Measurements from ENCODE around the gene TTYH1. TPM values are rescaled to one million over a fixed set of nuclear protein-coding genes. Genes with fewer than 3 reads are reported as not detected.
A peak's percentile ranks its signal among the peaks of the same experiment; 100 is the strongest.
"Not testable (repeated sequence)": the region's sequence is repeated elsewhere in the genome, so short reads cannot be mapped to it uniquely, and the experiment has no call there.

TTYH1 gene
- total RNA-seq = 1 to 10 TPM in 1 of 2 experiments, under 1 TPM in 1; 0.99 to 1.3 TPM

GRCh38 chr19:54415208-54415900 is at the start of gene TTYH1:
Gene TTYH1, plus strand, starts transcription at chr19:54415464. Its CDS starts 89 bp downstream, at chr19:54415553.
- H3K27ac Mint-ChIP-seq = peak within 1 kb of the TSS; percentile 60
- CTCF ChIA-PET = interaction anchor here (0.8 to 2.4 kb wide), 6 partner anchors 10 to 99 kb away, joined by 4 to 8 read pairs (median 4); partner anchors contain the start of gene LENG8

GRCh38 chr19:54365798-54366197 is 49.5 kb upstream of the TTYH1 start:
- ChIA-PET CTCF (interaction anchor here (1.5 to 2.9 kb wide), 2 partner anchors 23 to 25 kb away, joined by 14 to 24 read pairs; no protein-coding TSS in a partner anchor), POLR2A (interaction anchor here (0.6 to 2.0 kb wide), 4 partner anchors 10 to 83 kb away, joined by 3 to 16 read pairs (median 8); partner anchors contain the start of gene LENG8)
- DNase-seq; H3K27me3 Mint-ChIP-seq (ENCODE audit: low read depth); H3K9me3 Mint-ChIP-seq (ENCODE audit: insufficient read depth); ATAC-seq; H3K4me3 Mint-ChIP-seq: not testable (repeated sequence)
- Mint-ChIP-seq H3K36me3 (ENCODE audit: low read depth) (peaks cover 49% of the 10 kb centered on the region), H3K4me1 (ENCODE audit: low read depth) (peaks cover 69% of the 10 kb centered on the region), H3K27ac (peak overlapping the region; percentile 50)

More at GRCh38 chr19:54415208-54415900, at the start of gene TTYH1:
- POLR2A ChIA-PET = no interaction called here
- DNase-seq = peak; percentile 56
- H3K9me3 Mint-ChIP-seq (ENCODE audit: insufficient read depth) = no peaks in the 10 kb centered on the region
- H3K4me3 Mint-ChIP-seq = no peak within 1 kb of the TSS
- ATAC-seq = peak; percentile 35
- peaks cover 36% of the 10 kb centered on the region for H3K27me3 Mint-ChIP-seq (ENCODE audit: low read depth)
- peaks cover 16% of the 10 kb centered on the region for H3K4me1 Mint-ChIP-seq (ENCODE audit: low read depth)
- H3K36me3 Mint-ChIP-seq (ENCODE audit: low read depth) = peaks cover 3% of the 10 kb centered on the region

GRCh38 chr19:54366811-54367210 is 48.5 kb upstream of the TTYH1 start:
- no peak for DNase-seq
- Mint-ChIP-seq H3K36me3 (ENCODE audit: low read depth) (peaks cover 40% of the 10 kb centered on the region), H3K9me3 (ENCODE audit: insufficient read depth) (no peaks in the 10 kb centered on the region), H3K4me1 (ENCODE audit: low read depth) (peaks cover 68% of the 10 kb centered on the region), H3K4me3 (no peak overlapping the region), H3K27ac (no peak overlapping the region), H3K27me3 (ENCODE audit: low read depth) (peaks cover 6% of the 10 kb centered on the region)
- ChIA-PET CTCF (interaction anchor here (6.7 kb wide), 1 partner anchor 23 kb away, joined by 67 read pairs; no protein-coding TSS in a partner anchor), POLR2A (no interaction called here)
- ATAC-seq = no peak

- H3K27ac Mint-ChIP-seq = peak overlapping the region; percentile 86
- ATAC-seq (no peak), DNase-seq (no peak)
- ChIA-PET CTCF (interaction anchor here (0.9 to 6.7 kb wide), 3 partner anchors 14 to 45 kb away, joined by 3 to 67 read pairs (median 3); no protein-coding TSS in a partner anchor), POLR2A (no interaction called here)
- peaks cover 69% of the 10 kb centered on the region for H3K4me1 Mint-ChIP-seq (ENCODE audit: low read depth)
- H3K27me3 Mint-ChIP-seq (ENCODE audit: low read depth) = peaks cover 6% of the 10 kb centered on the region
- peaks cover 21% of the 10 kb centered on the region for H3K36me3 Mint-ChIP-seq (ENCODE audit: low read depth)
- H3K4me3 Mint-ChIP-seq = peak overlapping the region; percentile 79
- no peaks in the 10 kb centered on the region for H3K9me3 Mint-ChIP-seq (ENCODE audit: insufficient read depth)
These were observed 46.1 kb upstream of the TTYH1 start for GRCh38 chr19:54369082-54369687.

- Mint-ChIP-seq H3K27ac (peak overlapping the region; percentile 86), H3K4me1 (ENCODE audit: low read depth) (peaks cover 70% of the 10 kb centered on the region), H3K4me3 (peak overlapping the region; percentile 79), H3K36me3 (ENCODE audit: low read depth) (peaks cover 17% of the 10 kb centered on the region)
- CTCF ChIA-PET = interaction anchor here (0.9 to 6.7 kb wide), 3 partner anchors 15 to 45 kb away, joined by 3 to 67 read pairs (median 3); no protein-coding TSS in a partner anchor
- ATAC-seq = peak; percentile 28
- POLR2A ChIA-PET; H3K9me3 Mint-ChIP-seq (ENCODE audit: insufficient read depth); H3K27me3 Mint-ChIP-seq (ENCODE audit: low read depth); DNase-seq: not testable (repeated sequence)
These were observed 45.4 kb upstream of the TTYH1 start for GRCh38 chr19:54369688-54370433.

GRCh38 chr19:54370434-54370796 is 44.8 kb upstream of the TTYH1 start:
- POLR2A ChIA-PET; H3K9me3 Mint-ChIP-seq (ENCODE audit: insufficient read depth); H3K27me3 Mint-ChIP-seq (ENCODE audit: low read depth): not testable (repeated sequence)
- ATAC-seq (peak; percentile 79), DNase-seq (peak; percentile 84)
- H3K4me3 Mint-ChIP-seq = peak overlapping the region; percentile 79
- CTCF ChIA-PET = interaction anchor here (6.7 kb wide), 1 partner anchor 19 kb away, joined by 67 read pairs; no protein-coding TSS in a partner anchor
- peaks cover 72% of the 10 kb centered on the region for H3K4me1 Mint-ChIP-seq (ENCODE audit: low read depth)
- peaks cover 17% of the 10 kb centered on the region for H3K36me3 Mint-ChIP-seq (ENCODE audit: low read depth)
- peak overlapping the region; percentile 86 for H3K27ac Mint-ChIP-seq

- not testable (repeated sequence) for H3K9me3 Mint-ChIP-seq (ENCODE audit: insufficient read depth); ATAC-seq; DNase-seq; H3K27me3 Mint-ChIP-seq (ENCODE audit: low read depth)
- Mint-ChIP-seq H3K27ac (peak overlapping the region; percentile 65), H3K4me3 (peak overlapping the region; percentile 6), H3K4me1 (ENCODE audit: low read depth) (peaks cover 74% of the 10 kb centered on the region), H3K36me3 (ENCODE audit: low read depth) (peaks cover 13% of the 10 kb centered on the region)
- ChIA-PET CTCF (interaction anchor here (6.7 kb wide), 1 partner anchor 18 kb away, joined by 67 read pairs; no protein-coding TSS in a partner anchor), POLR2A (interaction anchor here (1.6 kb wide), 1 partner anchor 17 kb away, joined by 4 read pairs; no protein-coding TSS in a partner anchor)
These were observed 43.8 kb upstream of the TTYH1 start for GRCh38 chr19:54371453-54371852.

- H3K27ac Mint-ChIP-seq = peak overlapping the region; percentile 90
- no peak for DNase-seq
- ChIA-PET CTCF (interaction anchor here (1.6 to 6.7 kb wide), 3 partner anchors 14 to 17 kb away, joined by 7 to 67 read pairs (median 8); no protein-coding TSS in a partner anchor), POLR2A (interaction anchor here (2.3 kb wide), 1 partner anchor 9 kb away, joined by 12 read pairs; the partner anchor contains the start of gene LAIR1)
- peak overlapping the region; percentile 75 for H3K4me3 Mint-ChIP-seq
- ATAC-seq = no peak
- peaks cover 12% of the 10 kb centered on the region for H3K36me3 Mint-ChIP-seq (ENCODE audit: low read depth)
- no peaks in the 10 kb centered on the region for H3K9me3 Mint-ChIP-seq (ENCODE audit: insufficient read depth)
- H3K27me3 Mint-ChIP-seq (ENCODE audit: low read depth) = peaks cover 2% of the 10 kb centered on the region
- peaks cover 87% of the 10 kb centered on the region for H3K4me1 Mint-ChIP-seq (ENCODE audit: low read depth)
These were observed 41.3 kb upstream of the TTYH1 start for GRCh38 chr19:54373781-54374631.

GRCh38 chr19:54375181-54375938 is 39.9 kb upstream of the TTYH1 start:
- DNase-seq (peak; percentile 37), ATAC-seq (peak; percentile 24)
- ChIA-PET POLR2A (interaction anchor here (1.2 to 2.3 kb wide), 2 partner anchors 10 to 13 kb away, joined by 4 to 12 read pairs; partner anchors contain the start of gene LAIR1), CTCF (interaction anchor here (1.4 to 1.9 kb wide), 3 partner anchors 13 to 15 kb away, joined by 3 to 8 read pairs (median 7); no protein-coding TSS in a partner anchor)
- H3K27me3 Mint-ChIP-seq (ENCODE audit: low read depth); H3K9me3 Mint-ChIP-seq (ENCODE audit: insufficient read depth): not testable (repeated sequence)
- Mint-ChIP-seq H3K36me3 (ENCODE audit: low read depth) (peaks cover 15% of the 10 kb centered on the region), H3K27ac (peak overlapping the region; percentile 90), H3K4me3 (peak overlapping the region; percentile 75), H3K4me1 (ENCODE audit: low read depth) (peaks cover 83% of the 10 kb centered on the region)

Data from activated CD8-positive, alpha-beta T cell treated with anti-CD3 and anti-CD28 coated beads, Interleukin-2, amount 10 ng/mL, durations not matched to agents 7 days and 5 days (primary cell).